Endometrium (tissue), 2 donors: ENCODE results near the gene GPR84.

Experiments
- FAIRE-seq: peaks from 2 replicates; lab custom pipeline; 2012; peaks lifted over from hg19 to GRCh38; lab: Jason Lieb, UNC
- donor health status: control.
- donor health status: control.

Gene GPR84

GRCh38 chr12:54364413-54364812, at the start of gene GPR84:
TSS of gene GPR84 (minus strand) at chr12:54364486. CDS start at chr12:54363851, 635 bp downstream.
- no peak for FAIRE-seq

DNA sequence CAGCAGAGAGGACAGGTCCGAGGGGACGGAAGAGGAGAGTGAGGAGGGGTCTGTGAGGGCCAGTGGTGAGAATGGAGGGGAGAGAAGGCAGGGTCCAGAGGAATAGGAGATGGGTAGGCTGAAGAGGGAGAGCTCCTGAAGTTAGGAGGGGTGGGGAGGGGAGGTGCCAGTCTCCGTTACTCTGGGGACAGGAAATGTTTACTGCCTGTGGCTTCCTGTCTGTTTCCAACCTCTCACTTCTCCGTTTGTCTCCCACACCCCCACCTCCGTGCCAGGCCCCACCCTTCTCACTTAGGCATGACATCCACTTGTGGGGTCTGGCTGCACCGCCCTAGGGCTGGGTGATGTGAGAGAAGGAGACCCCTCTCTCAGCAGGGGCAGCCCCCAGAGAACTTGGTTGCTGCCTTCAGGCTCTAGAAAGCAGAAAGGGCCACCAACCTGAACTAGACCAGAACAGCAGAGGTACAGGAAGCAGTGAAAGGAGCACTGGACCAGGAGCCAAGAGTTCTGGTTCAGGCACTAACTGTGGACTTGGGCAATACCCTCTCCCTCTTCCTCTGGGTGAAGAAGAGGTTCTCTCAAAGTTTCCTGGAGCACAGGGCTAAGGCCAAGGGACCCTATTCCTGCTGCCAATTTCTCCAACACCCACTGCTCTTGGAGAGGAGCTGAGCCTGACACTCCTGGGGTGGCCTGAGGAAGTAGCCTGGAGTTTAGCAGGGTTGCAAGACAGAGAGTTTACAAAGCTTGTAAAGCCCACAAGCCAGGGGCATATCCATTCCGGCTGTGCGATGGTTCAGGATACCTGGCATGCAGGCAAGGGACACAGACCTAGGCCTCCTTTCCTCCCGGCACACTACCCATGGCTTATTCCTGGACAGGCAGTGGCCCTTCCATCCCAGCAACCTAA, 49.3 kb upstream of the GPR84 start:
- no peak for FAIRE-seq

GRCh38 chr12:54412786-54413185, 48.5 kb upstream of the GPR84 start:
- no peak for FAIRE-seq

DNA sequence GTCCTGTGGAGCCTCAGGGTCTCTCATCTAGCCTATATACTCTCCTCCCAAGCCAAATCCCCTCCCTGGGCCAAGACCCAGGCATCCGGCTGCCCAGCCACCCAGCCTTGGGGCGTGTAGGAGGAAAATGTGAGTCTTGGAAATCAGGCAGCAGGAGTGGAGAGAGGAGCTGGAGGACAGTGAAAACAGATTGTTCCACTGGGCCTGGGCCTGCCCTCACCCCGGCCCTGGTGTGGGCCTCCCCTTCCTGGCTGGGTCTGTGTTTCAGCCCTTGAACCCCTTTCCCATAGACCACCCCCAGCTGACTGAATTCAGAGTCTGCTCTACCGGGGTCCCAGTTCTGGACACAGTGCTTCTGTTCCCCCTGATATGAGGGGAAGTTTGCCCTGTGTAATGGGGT, 48.1 kb upstream of the GPR84 start:
- no peak for FAIRE-seq

- FAIRE-seq, result no peak
These were observed 47.3 kb upstream of the GPR84 start for GRCh38 chr12:54411391-54412241.

DNA sequence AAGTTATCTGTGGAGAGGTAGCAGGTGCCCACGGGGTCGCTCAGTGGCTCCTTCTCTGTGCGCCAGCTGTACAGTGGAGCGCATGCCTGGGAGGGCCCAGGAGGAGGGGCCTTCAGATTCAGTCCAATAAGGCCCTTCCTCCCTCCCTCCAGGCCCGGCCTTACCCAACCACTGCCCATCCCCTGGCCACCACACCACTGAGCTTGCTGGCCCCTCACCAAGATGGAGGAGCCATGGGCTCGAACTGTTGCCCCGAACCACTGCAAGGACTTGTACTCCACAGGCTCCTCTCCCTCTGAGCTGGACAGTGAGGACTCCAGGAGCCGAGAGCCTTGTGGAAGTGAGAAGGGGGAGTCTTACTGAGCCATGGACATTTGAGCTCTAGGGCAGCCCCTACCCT, 45.0 kb upstream of the GPR84 start:
- no peak for FAIRE-seq

- FAIRE-seq, result no peak
These were observed 43.1 kb upstream of the GPR84 start for GRCh38 chr12:54407183-54407905.

- FAIRE-seq, result no peak
These were observed 41.3 kb upstream of the GPR84 start for GRCh38 chr12:54405573-54405972.

- FAIRE-seq, result no peak
These were observed 40.8 kb upstream of the GPR84 start for GRCh38 chr12:54405106-54405505.

DNA sequence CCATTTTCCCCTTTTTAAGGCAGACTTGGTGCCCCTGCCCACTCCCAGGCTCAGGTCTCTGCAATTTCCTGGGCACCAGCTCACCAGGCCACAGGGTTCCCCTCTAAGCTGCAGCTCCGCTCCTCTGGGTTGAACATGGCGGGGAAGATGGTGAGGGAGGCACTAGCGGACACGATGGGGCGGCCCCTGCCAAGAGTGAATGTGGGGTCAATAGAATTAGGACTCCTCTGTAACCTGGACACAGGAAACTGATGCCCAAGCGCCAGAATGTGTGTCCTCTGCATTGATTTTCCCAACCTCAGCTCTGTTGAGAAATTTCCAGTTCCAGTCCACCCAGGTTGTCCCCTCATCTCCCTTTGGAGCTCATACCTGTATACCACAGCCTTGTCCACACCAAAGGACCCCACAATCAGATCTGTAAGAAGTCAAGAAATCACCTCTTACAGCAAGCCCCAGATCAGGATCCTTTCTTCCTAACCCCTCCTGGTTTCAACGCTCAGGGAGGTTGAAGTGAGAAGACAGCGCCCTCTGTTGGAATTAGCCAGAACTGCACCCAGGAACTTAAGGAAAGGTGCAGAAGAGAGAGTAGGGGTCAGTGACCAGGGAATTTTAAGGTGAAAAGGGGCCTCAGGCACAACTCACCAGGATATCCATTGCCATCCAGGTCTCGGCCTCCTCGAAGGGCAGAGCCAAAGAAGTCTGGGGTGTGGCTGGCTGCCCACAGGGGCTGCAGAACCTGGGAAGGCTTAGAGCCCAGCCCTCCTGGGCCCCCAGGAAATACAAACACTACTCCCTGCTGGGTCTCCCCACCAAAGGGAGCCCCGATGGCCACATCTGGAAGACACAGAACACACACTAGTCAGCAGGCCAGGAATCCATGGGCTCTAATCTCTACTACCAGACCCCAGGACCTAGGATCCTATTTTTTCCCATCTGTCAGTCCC, 40.0 kb upstream of the GPR84 start:
- FAIRE-seq, result no peak

DNA sequence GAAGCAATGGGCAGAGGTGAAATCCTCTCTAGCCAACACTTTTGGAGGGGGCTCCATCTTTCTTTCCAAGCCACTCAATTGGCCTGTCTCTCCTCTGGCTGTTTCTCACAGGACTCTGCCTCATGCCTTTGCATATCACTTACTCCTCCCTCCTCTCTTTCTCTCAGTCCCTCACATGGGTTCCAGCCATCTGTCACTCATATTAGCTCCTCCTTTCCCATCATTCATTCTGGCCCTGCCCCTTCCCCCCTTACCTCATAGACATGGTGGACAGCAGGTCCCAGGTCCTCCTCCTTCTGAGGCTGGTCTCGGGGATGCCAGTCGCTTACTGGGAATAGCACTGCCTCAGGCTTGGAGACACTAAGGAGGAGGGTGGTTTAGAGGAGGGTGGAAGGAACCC, 36.8 kb upstream of the GPR84 start:
- no peak for FAIRE-seq

- no peak for FAIRE-seq
These were observed 34.9 kb upstream of the GPR84 start for GRCh38 chr12:54398995-54399793.

DNA sequence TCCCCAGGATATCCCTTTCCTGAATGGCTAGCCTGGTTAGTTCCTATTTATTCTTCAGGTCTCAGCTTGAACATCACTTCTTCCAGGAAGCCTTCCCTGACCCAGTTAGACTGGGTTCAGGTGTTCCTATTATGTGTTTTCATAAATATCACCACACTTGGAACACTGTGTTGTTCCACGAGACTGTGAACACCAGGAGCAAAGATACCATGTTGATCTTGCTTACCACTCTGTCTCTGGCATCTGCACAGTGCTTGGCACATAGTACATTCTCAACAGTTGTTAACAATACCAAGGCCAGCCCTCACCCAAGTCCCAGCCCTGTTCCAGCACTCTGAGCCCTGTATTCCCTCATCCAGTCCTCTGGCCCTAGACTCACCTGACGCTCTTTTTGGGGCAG, 33.9 kb upstream of the GPR84 start:
- FAIRE-seq, result no peak

GRCh38 chr12:54397157-54397556, 32.9 kb upstream of the GPR84 start:
- FAIRE-seq, result no peak

GRCh38 chr12:54395545-54395944, 31.3 kb upstream of the GPR84 start:
- FAIRE-seq, result no peak

- no peak for FAIRE-seq
These were observed 30.7 kb upstream of the GPR84 start for GRCh38 chr12:54394986-54395385.

DNA sequence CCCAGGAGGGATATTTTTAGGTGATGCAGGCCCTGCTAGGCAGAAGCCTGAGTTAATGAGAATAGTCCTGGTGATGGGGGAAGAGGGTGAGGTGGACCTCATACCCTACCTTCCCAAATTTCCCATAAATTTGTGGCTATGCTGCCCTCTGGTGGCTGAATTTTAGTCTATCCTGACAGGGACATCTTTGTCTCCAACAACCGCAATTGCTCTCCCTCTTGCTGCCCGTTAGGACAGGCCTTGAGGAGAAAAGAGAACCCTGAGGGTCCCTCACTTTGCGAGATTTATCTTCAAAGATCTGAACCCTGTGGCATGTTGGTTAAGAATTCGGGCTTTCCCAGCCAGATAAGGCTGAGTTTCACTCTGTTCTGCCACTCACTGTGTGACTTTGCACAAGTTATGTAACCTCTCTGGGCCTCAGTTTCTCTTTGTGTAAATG, 30.0 kb upstream of the GPR84 start:
- no peak for FAIRE-seq

- no peak for FAIRE-seq
These were observed 29.5 kb upstream of the GPR84 start for GRCh38 chr12:54393743-54394142.

DNA sequence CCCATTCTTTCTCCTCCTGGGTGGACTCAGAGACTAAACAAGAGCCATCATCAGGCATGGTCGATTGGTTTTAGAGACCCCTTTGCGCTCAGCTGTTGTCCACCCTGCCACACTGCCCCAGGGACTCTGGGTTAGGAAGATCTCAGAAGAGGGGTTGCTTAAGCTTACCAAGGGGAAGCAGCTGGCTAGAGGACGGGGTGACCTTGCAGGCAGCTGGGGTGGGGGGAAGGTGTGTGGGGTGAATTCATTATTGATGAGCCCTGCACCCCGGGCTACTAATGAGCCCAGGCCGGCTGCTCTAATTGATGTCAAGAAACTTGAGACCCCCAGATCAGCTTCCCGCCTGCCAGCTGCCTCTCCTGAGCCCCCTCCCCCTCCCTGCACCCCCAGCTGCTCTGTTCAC, 28.9 kb upstream of the GPR84 start:
- FAIRE-seq, result no peak

DNA sequence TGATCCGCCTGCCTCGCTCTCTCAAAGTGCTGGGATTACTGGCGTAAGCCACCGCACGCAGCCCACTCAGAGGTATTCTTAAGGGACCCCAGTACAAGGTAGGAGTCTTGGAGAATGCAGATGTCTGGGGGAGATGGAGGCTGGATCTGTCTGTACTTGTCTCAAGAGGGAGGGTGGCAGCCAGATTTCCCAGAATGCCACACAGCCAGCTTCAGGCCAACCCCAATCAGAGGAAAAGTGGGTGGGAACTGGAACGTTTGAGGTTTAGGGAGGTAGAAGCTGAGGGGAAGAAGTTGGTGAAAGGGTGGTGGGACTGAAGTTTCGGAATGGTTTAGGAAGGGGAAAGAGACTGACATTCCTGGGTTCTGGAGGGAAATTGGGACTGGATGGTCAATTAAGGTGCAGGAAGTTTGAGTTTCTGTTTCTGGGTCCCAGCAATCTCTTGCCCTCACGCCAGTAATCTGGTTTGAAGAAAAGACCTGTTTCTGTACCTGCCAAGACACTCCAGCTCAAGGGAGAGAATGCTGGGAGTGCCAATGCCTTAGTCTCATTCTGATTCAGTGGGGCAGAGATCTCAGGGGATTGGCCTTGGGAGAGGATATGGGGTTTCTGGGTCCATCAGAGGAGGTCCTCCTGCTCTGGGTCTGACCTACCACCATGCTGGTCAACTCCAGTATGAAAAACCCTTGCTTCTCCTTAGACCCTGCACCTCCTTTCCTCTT, 28.4 kb upstream of the GPR84 start:
- FAIRE-seq, result no peak
